Ovary (tissue), 9 donors: ENCODE measurements around the gene ZNF621. TPM values are rescaled to one million over a fixed set of nuclear protein-coding genes. Genes with fewer than 3 reads are reported as not detected.
A peak's percentile ranks its signal among the peaks of the same experiment; 100 is the strongest.

Experiments used
- DNase-seq, 5 donors: peaks; one replicate each; pipeline ENCODE4 v3.0.0-alpha.2; 2019 to 2020
- H3K27ac ChIP-seq, 2 donors: fragments of 200-600 bp; one replicate each; pipeline versions ENCODE4 v1.5.1 to v1.8.0; 2019 to 2022
- H3K27me3 ChIP-seq: fragments of 200-600 bp; one replicate; pipeline ENCODE4 v1.8.0; 2022
- H3K36me3 ChIP-seq: fragments of 200-600 bp; sonication (generic); one replicate; pipeline ENCODE4 v1.5.1; 2019
- H3K4me1 ChIP-seq: one replicate; pipeline ENCODE4 v1.8.1; 2013; ENCODE audit warnings: mild to moderate bottlenecking, moderate library complexity; ENCODE audit not compliant: insufficient read depth
- H3K4me3 ChIP-seq: fragments of 200-600 bp; sonication (generic); one replicate; pipeline ENCODE4 v1.5.1; 2017
- H3K9me3 ChIP-seq, 2 donors: fragments of 200-600 bp in 1 of 2; sonication (generic) in 1 of 2; one replicate each; pipeline versions ENCODE4 v1.5.1 to v1.8.1; 2013 to 2019; ENCODE audit warnings: mild to moderate bottlenecking in 1 of 2, moderate library complexity in 1 of 2
- CTCF ChIP-seq, 3 donors: fragments of 450-650 bp in 2 of 3; fragments of 200-600 bp in 1 of 3; IDR thresholded peaks; one replicate each; pipeline versions ENCODE4 v1.5.1 to v1.8.0; 2016 to 2022; ENCODE audit warnings: antibody characterized with exemption in 3 of 3, mild to moderate bottlenecking in 1 of 3
- EP300 ChIP-seq: sonication (generic); formaldehyde crosslinking; IDR thresholded peaks from one replicate; pipeline ENCODE4 v1.6.1; 2017; ENCODE audit warnings: antibody characterized with exemption
- POLR2A ChIP-seq: fragments of 450-650 bp; IDR thresholded peaks from one replicate; pipeline ENCODE4 v1.6.1; 2017; ENCODE audit warnings: antibody characterized with exemption, mild to moderate bottlenecking, moderate library complexity
- WGBS, 3 donors: extraction: QIAGEN DNeasy Blood & Tissue Kit in 1 of 3; methylation state at CpG; one replicate each; pipeline versions ENCODE4 v1.1.5 to v1.1.7; 2013 to 2017; 5-methylcytosine and 5-hydroxymethylcytosine counted together
- intact Hi-C, 4 donors: fragments of 100-400 bp; cut with DNase I; formaldehyde crosslinking; loops; one replicate each; pipeline versions ENCODE4 v1.11.0 to v1.15.1; 2022 to 2023
- polyA plus RNA-seq, 2 donors: library from polyadenylated mRNA; stranded (reverse); fragments of 200-250 nt in 1 of 2; fragments of 350-450 nt in 1 of 2; fragmentation: Illumina TruSeq in 1 of 2; extraction: RNeasy Lipid Tissue Mini Kit (QIAGEN cat#74804) in 1 of 2; gene quantifications; one replicate each; pipeline ENCODE4 v1.2.3, GENCODE V29; 2013 to 2014
- total RNA-seq, 7 donors: library from RNA; depleted of rRNA in 2 of 7; stranded (reverse); fragments of >200 nt in 2 of 7; fragmentation: NEBNext Ultra II Directional in 3 of 7; extraction: Animal tissue kit (Norgen Biotek cat#: 25700) in 3 of 7; gene quantifications; one replicate each; pipeline versions ENCODE4 v1.1.0 to v1.2.4, GENCODE V29; 2016 to 2023
- donor health status: DM: no; HTN: no; CAD: no; lungs with moderate emphysema.
- donor health status: DM: no; HTN: no; CAD: no.
- donor health status: Bipolar disorder and iron deficiency.
- donor health status: DM: yes; HTN: yes; CAD: no.
- donor health status: DM: no; HTN: no; CAD: no.
- donor health status: DM: yes; HTN: yes; CAD: no.

ZNF621 gene
- total and polyA plus RNA-seq, 9 donors, result 8.0 to 28.5 (median 17.6) TPM

GRCh38 chr3:40582401-40583027 lies 57.8 kb downstream of the ZNF621 start:
- peaks cover 3% of the 10 kb centered on the region for H3K4me1 ChIP-seq
- H3K27me3 ChIP-seq, result no peaks in the 10 kb centered on the region
- no peak overlapping the region for H3K27ac ChIP-seq
- DNase-seq, result no peak
- no peak for TF ChIP-seq POLR2A
- no peak for TF ChIP-seq CTCF (IDR thresholded peaks at IDR 0.05)
- no peak for TF ChIP-seq EP300
- H3K36me3 ChIP-seq, result no peaks in the 10 kb centered on the region
- H3K9me3 ChIP-seq, result no peaks in the 10 kb centered on the region
- 14 to 50% (median 24%) methylated on average over 2 of the region's 2 CpGs for WGBS, 3 donors
- no peak overlapping the region for H3K4me3 ChIP-seq
- intact Hi-C loops, result loop anchor here (5.0 to 10.0 kb wide), 6 partner anchors 342 to 1300 kb away; no protein-coding TSS in a partner anchor

DNA sequence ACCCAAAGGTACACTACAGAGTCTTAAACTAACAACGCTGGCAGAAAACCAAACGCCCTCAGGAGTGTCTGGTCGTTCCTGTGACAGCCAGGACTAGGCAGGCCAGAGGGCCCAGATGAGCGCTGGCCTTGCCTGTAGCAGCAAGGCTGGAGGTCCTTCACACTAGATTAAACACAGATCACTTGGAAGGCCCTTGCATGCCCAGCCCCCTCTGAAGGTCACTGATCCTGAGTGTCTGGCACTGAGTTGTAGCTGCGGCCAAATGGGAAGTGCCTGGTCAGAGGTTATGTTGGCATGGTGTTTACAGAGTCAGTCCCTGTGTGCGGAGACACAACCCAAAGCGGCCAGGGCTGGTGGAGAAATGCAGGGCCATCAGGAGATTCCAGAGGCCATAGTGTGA lies 58.9 kb downstream of the ZNF621 start:
- WGBS, 3 donors, result 90 to 95% (median 91%) methylated on average over 7 of the region's 7 CpGs
- Histone ChIP-seq H3K36me3 (no peaks in the 10 kb centered on the region), H3K27ac (peak overlapping the region in 1 of 2 donors; percentile 41), H3K9me3 (no peaks in the 10 kb centered on the region), H3K4me3 (no peak overlapping the region), H3K27me3 (no peaks in the 10 kb centered on the region), H3K4me1 (peaks cover 3% of the 10 kb centered on the region)
- intact Hi-C loops, result loop anchor here (5.0 to 10.0 kb wide), 6 partner anchors 341 to 1299 kb away; no protein-coding TSS in a partner anchor
- peak in 1 of 5 donors; percentile 26 for DNase-seq
- TF ChIP-seq EP300, result no peak
- no peak for TF ChIP-seq POLR2A
- no peak for TF ChIP-seq CTCF (IDR thresholded peaks at IDR 0.05)

DNA sequence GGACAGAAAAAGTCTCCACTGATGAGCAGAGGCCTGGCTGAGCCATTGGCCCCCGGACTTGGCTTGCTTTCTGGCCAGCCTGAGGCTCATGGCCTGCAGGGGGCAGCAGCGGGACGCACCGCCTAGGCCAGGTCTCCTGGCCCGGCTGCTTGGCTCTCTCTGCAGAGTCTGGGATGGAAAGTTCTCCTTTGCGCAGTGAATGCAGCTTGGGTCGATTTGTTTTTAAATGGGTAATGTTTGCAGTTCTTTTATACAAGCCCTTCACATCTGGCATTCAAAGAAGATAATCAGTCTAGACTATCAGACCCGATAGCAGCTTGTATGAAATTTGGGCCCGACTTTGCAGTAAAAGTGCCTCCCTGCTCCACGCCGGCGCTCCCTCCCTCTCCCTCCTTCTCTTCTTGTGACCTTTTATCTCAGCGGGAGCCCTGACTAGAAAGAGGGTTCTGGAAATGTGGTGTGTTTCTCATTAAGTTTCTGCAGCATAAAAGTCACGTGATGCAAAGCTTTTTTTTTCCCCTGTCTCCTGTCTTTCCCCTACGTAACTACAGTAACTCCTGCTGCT lies 59.9 kb downstream of the ZNF621 start:
- Histone ChIP-seq H3K27me3 (no peaks in the 10 kb centered on the region), H3K36me3 (no peaks in the 10 kb centered on the region), H3K4me3 (no peak overlapping the region), H3K4me1 (peaks cover 3% of the 10 kb centered on the region), H3K9me3 (no peaks in the 10 kb centered on the region), H3K27ac (peak overlapping the region in 1 of 2 donors; percentile 41)
- TF ChIP-seq CTCF (IDR thresholded peaks at IDR 0.05) (peak; percentile 87 to 92 (median 91)), EP300 (no peak), POLR2A (no peak)
- intact Hi-C loops, result loop anchor here (5.0 to 10.0 kb wide), 6 partner anchors 340 to 1298 kb away; no protein-coding TSS in a partner anchor
- DNase-seq, result peak; percentile 86 to 95 (median 94)
- 5 to 7% (median 7%) methylated on average over 15 of the region's 15 CpGs for WGBS, 3 donors

- H3K4me3 ChIP-seq, result no peak overlapping the region
- TF ChIP-seq CTCF (IDR thresholded peaks at IDR 0.05) (no peak), POLR2A (no peak), EP300 (no peak)
- no peaks in the 10 kb centered on the region for H3K27me3 ChIP-seq
- intact Hi-C loops, result loop anchor here in 3 of 4 donors (10.0 kb wide), 3 partner anchors 339 to 1129 kb away; no protein-coding TSS in a partner anchor
- DNase-seq, result no peak
- 89 to 93% (median 90%) methylated on average over 6 of the region's 6 CpGs for WGBS, 3 donors
- H3K9me3 ChIP-seq, result no peaks in the 10 kb centered on the region
- H3K27ac ChIP-seq, result peak overlapping the region in 1 of 2 donors; percentile 18
- no peaks in the 10 kb centered on the region for H3K36me3 ChIP-seq
- peaks cover 3% of the 10 kb centered on the region for H3K4me1 ChIP-seq
These were observed 60.7 kb downstream of the ZNF621 start for GRCh38 chr3:40585381-40586016.
